Breast epithelium (tissue), 3 donors: ENCODE data around the gene DHCR24.

Experiments used
- POLR2AphosphoS5 ChIP-seq, 3 donors: sonication (generic); formaldehyde crosslinking; IDR thresholded peaks; one replicate each; pipeline ENCODE4 v1.6.1; 2017; ENCODE audit warnings: antibody characterized with exemption in 3 of 3
- TF ChIP-seq, protein P1 (sequence below), 3 donors: fragments of 450-650 bp; IDR thresholded peaks; one replicate each; pipeline ENCODE4 v1.5.1; 2016 to 2017; ENCODE audit warnings: antibody characterized with exemption in 3 of 3, mild to moderate bottlenecking in 3 of 3, moderate library complexity in 3 of 3

DNA sequence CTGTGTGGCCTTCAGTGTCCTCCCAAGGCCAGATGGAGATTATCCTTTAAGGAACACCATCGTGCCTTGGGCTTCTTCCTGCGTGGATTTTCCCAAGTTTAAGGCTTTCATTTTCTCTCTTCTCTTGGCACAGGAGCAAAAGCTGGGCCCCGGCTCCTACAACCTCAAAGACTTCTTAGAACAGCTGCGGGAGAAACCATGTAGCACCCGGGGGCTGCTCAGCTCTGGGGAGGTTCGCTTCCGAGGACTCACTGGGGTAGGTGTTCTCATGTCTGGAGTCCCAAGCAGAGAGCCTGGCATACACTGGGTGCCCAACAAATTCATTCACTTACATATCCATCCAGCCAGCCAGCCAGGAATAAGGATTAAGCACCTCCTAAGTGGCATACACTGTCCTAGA is 79.2 kb downstream of the DHCR24 start:
- no peak for TF ChIP-seq POLR2AphosphoS5 (IDR thresholded peaks at IDR 0.05)
- TF ChIP-seq, protein P1, sequence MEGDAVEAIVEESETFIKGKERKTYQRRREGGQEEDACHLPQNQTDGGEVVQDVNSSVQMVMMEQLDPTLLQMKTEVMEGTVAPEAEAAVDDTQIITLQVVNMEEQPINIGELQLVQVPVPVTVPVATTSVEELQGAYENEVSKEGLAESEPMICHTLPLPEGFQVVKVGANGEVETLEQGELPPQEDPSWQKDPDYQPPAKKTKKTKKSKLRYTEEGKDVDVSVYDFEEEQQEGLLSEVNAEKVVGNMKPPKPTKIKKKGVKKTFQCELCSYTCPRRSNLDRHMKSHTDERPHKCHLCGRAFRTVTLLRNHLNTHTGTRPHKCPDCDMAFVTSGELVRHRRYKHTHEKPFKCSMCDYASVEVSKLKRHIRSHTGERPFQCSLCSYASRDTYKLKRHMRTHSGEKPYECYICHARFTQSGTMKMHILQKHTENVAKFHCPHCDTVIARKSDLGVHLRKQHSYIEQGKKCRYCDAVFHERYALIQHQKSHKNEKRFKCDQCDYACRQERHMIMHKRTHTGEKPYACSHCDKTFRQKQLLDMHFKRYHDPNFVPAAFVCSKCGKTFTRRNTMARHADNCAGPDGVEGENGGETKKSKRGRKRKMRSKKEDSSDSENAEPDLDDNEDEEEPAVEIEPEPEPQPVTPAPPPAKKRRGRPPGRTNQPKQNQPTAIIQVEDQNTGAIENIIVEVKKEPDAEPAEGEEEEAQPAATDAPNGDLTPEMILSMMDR (IDR thresholded peaks at IDR 0.05), result no peak
